HG02642 (cell line): ENCODE measurements around the gene SRPX.

Source experiments
- ATAC-seq: cut with Tn5 transposase; IDR thresholded peaks from one replicate; pipeline ENCODE4 v1.9.1; 2021; ENCODE audit warnings: mild to moderate bottlenecking; ENCODE audit not compliant: unreplicated experiment, poor library complexity

Gene SRPX

DNA sequence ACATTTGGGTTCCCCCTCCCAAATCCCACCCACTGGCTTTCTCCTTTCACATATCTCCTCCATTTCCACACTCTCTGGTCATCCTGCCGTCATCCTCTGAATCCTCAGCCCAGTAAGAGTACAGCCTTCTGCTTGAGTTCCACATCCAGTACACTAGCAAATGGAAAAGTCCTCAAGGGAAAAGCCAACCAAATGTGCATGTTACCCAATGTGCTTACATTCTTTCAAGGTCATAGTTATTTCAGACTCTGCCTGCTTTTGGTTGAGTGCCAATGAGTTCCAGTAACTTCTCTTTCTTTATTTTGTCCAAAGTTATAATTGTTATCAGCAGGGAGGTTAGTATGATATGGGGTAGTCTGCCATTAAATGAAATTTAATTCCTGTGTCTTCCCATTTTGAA lies 78.1 kb downstream of the SRPX start:
- ATAC-seq: no peak

- ATAC-seq: no peak
These were observed 81.8 kb downstream of the SRPX start for GRCh38 chrX:38138900-38139299.

DNA sequence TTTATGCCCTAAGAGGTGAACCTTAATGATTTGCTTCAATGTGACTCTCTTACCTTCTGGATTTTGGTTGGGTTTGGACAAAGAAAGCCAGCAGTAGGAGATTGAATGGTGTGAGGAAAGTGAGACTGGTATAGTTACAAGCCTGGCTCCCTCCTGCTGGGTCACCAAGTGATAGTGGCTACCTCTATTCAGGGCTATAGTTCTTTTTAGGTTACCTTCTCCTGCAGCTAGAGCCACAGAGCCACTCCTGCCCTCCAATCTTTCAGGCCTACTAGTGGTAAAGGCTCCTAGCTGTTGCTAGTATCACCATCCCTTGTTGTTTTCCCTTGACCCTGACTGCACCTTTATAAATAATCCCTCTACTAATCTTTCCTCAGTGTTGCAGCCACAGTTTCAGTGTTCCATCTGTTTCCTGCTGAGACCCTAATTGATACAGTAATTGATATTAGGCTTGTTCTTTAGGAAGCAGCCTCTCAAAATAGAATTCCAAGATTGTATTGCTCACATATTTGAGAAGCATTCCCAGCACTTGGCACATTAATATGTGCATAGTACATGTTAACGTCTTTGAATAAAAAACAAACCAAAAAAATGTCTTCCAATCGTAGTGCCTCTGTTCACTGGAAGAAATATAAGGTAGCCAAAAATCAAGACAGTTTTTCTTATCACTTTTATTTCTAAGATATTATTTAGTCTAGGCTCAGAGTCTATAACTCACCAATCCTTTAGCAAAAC lies 82.3 kb downstream of the SRPX start:
- no peak for ATAC-seq

DNA sequence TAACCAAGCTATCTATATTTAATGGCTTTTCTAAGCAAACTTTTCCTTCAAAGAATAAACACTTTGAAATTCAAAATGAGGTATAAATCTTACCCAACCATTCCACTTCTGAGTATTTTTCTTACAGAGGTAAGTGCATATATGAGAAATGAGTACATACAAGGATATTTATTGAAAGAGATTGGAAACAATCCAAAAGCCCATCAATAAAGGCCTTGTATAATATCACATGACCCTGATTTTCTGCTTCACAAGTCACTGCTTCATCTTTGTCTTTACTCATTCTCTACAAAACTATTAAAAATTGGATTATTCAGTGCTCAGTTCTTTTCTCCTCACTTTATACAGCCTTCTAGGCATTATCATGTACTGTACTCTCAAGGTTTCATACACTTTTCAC lies 91.3 kb downstream of the SRPX start:
- ATAC-seq: no peak

- no peak for ATAC-seq
These were observed 92.7 kb downstream of the SRPX start for GRCh38 chrX:38127961-38128360.

DNA sequence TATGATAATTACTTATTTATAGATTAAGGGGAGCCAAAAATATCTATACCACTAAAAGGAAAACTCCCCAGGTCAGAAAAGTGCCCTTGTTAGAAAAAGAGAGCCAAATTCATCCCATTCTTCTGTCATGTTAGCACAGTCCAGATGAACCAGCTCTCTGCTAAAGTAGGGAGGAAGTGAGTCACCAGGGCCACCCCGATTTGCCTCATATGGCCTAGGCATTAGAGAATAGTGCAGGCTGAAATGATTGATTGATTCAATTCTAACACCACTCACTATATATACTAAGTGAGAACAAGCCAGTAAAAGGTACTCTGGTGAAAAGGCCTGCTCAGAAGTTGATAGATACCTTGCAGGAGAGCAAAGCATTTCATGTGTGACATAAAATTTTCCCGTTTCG lies 94.5 kb downstream of the SRPX start:
- ATAC-seq: no peak

DNA sequence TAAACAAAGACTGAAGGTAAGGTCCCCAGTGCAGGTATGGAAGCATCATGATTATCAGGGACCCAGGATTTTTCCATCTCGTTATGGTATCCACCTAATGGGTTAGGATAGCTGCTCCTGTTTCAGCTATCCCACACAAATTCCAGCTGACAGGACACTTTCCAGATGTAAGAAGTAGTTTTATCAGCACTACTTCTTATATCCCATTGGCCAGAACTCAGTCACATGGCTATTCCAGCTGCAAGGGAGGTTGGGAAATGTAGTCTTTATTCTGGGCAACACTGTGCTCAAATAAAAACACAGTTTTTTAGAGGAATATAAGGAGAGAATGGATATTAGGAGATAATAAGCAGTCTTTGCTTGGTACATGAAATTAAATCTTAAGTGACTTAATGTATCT lies 96.7 kb downstream of the SRPX start:
- ATAC-seq: no peak

DNA sequence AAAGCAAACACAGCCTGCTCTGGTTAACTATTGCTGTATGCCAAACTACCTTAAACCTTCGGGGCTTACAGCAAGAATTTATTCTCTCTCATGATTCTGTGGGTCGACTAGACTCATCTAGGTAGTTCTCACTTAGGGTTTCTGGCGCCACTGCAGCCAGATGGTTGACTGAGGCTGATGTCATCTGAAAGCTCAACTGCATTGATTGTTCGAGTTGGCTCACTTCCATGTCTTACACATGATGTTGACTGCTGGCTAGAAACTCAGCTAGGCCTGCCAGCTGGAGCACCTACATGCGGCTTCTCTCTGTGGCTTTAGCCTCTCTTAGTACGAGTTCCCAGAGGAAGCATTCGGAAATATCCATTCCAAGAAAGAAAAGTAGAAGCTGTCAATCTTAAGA lies 103.2 kb downstream of the SRPX start:
- ATAC-seq: no peak

GRCh38 chrX:38116706-38117105 lies 104.0 kb downstream of the SRPX start:
- no peak for ATAC-seq

GRCh38 chrX:38112566-38112965 lies 108.1 kb downstream of the SRPX start:
- ATAC-seq: peak; percentile 82

DNA sequence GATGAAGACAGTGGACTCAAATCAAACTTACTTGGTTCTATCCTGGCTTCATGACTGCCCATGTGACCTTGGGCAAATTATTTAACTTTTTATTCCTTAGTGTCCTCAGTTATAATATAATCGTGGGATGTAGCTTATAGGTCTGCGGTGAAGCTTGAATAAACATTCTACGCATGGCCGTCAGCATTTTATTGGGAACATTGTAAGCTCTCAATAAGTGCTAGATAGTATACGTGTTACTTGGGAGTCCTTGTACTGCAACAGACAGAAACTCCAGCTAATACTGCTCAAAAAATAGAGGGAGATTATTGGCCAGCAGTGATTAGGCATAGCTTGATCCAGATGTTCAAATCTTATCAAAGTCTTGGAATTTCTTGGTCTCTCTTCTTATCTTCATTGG lies 109.5 kb downstream of the SRPX start:
- ATAC-seq: no peak

GRCh38 chrX:38110231-38110630 lies 110.4 kb downstream of the SRPX start:
- no peak for ATAC-seq

DNA sequence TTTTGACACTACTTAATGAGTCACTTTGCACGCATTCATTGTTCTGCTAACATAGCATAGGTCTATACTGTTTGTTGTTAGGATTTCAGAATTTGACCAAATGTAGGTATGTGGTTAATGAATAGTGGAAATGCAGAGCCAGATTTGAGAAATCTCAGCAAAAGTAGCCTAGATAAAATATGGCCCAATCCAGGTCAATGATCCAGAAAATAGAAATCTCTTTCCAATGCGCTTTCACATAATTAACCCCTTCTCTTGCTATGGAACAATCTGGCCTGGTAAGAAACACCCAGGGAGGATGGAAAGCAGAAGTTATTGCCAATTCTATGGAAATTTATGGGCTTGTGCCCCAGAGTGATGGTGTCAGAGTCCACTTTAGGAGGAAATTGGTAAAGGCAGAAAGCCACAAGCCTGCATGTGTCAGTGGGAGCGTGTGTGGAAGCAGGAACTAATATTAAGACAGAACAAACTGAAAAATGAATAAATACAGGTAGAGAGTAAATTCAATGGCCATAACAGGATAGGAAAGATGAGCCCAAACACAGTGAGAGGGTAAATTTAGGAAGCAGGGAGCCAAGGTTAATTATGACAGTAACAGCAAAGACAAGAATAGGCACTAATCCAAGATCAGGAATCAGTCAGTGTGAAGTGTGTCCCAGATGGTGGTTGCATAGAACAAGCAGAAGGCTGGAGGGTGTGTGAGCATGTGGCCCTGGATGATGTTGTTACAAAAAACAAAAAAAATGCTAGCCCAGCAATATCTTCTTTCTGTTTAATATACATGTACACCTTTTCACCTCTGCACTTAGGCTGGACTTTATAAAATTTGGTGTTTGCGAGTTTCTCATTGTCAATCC lies 111.4 kb downstream of the SRPX start:
- no peak for ATAC-seq

GRCh38 chrX:38108364-38108763 lies 112.3 kb downstream of the SRPX start:
- ATAC-seq: no peak

- ATAC-seq: no peak
These were observed 113.5 kb downstream of the SRPX start for GRCh38 chrX:38106991-38107655.

GRCh38 chrX:38105216-38105725 lies 115.4 kb downstream of the SRPX start:
- ATAC-seq: no peak

- ATAC-seq: peak; percentile 90
These were observed 116.5 kb downstream of the SRPX start for GRCh38 chrX:38103857-38104812.

GRCh38 chrX:38102875-38103274 lies 117.8 kb downstream of the SRPX start:
- ATAC-seq: no peak

DNA sequence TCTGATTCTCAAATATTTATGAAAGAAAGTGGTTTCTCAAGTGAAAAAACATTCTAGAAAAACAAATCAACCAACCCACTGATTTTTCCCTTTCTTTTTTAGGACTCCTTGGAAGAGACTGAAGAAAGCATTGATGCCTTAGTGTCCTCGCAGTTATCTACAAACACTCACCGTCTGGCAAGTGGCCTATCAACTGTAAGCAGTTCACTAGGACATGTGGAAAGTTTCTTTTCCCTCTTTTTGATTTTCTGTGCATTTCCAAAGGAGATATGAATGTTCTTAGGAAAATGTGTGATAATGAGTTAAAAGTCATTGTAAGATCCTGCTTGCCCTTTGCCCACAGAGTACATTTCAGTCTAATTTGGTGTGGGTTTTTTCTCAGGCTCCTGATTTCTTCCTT lies 118.4 kb downstream of the SRPX start:
- ATAC-seq: no peak

- no peak for ATAC-seq
These were observed 121.0 kb downstream of the SRPX start for GRCh38 chrX:38099688-38100087.
